ENCODE measurements around the gene EEFSEC.

Gene EEFSEC

GRCh38 chr3:128356822-128357221 lies 203.5 kb downstream of the EEFSEC start:
- DNase-seq = no peak

DNA sequence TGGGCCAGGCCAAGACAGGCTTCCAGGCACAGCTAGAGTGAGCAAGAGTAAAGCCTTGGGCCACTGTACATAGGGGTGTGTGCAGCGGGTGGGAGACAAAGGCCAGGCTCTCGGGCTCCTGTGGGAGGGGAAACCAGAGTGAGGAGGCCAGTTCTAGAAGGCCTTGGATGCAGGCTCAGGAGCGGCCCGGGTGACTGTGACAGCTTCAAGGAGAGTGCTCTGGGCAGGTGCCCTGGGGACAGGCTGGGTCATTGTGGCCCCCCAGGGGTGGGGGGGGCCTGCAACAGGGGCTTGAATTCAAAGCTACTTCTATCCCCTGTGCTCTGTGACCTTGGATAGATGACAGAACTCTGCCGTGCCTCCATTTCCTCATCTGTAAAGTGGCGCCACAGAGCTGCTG lies 204.3 kb downstream of the EEFSEC start:
- DNase-seq = no peak

DNA sequence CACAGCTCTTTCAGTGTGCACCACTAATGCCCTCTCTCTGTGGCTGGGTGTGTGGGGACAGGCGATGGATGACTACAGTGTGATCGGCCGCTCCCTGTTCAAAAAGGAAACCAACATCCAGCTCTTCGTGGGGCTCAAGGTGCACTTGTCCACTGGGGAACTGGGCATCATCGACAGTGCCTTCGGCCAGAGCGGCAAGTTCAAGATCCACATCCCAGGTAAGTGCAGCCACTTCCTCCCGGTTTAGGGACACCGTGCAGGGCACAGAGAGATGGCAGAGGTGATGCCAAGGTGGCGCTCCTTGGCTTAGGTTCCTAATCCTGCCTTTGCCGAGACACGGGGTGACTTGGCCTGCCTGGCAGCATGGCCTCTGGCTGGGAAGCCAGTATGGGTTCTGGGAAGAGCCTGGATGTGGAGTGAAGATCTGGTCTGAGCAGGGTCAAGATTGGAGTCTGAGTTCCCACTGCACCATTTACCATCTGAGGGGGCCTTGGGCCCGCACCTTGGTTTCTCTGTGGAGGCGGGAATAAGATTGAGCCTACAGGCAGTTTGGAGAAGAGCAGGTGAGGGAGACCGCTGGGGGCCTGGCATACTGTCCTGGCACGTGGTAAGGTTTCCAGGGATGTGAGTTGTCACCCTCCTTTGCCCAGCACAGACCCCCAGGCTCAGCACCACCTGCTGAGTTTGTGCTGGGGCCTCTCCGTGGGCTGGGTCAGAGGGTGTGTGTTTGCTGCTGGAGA lies 205.0 kb downstream of the EEFSEC start:
- no peak for DNase-seq

GRCh38 chr3:128359060-128359664 lies 205.9 kb downstream of the EEFSEC start:
- no peak for DNase-seq

- no peak for DNase-seq
Measured at GRCh38 chr3:128359846-128360642, 206.8 kb downstream of the EEFSEC start.

DNA sequence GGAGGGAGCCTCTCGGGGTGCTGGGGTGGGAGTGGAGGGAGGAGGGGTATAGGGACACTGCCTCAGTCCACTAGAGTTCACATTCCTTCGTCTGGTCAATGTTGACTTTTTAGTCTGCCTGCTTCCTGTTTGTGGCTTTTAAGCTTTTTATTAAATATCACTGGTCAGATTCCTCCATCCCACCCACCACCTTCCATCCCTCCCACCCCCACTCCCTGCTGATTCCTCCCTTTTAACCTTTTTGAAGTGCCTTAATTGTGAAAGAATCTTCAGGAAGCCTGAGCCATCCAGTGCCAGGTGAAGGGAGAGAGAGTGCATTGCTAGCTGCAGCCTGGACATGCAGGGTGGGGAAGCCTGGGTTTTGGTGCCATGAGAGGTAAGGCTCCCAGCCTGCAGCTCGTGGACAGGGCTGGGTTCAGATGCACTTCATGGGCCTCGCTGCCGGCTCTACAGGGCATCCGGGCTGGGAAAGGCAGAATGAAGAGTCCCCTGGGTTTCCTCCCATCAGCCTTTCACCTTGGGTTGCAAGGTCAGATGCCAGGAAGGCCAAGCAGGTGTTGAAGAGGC lies 207.5 kb downstream of the EEFSEC start:
- no peak for DNase-seq

- no peak for DNase-seq
Measured at GRCh38 chr3:128362026-128362965, 209.0 kb downstream of the EEFSEC start.

DNA sequence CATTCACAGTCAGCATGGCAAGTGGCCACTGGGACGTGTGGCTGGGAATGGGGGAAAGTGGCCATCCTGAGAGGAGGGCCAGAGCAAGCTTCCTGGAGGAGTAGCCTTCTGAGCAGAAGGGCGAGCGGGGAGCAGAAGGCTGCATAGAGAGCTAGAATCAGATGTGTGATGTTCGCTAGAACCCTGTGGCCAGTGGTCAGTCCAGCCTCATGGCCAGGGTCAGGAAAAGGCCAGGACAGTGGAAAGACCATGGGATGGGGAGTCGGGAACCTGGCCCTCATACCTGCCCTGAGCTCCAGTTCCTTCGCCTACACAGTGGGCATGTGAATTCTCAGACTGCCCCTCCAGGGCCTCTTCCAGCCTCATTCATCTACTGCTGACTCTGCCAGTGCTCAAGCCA lies 211.0 kb downstream of the EEFSEC start:
- no peak for DNase-seq

- DNase-seq = no peak
Measured at GRCh38 chr3:128364808-128365360, 211.6 kb downstream of the EEFSEC start.

DNA sequence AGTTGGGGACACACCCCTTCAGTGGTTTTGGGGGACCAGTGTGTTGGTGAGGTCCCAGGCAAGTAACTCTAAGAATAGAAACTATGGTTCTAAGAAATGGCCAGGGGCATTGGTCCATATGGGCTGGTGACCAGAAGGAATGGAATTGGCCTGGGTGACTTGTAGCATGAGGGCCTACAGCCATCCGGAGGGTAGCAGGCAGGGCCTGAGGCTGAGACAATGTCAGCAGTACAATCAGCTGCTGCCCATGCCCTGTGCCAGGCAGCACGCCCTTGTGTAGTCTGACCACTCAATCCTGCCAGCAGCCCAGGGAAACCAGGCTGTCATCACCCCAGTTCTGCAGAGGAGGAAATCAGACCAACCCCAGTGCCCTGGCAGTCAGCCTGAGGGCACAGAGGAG lies 212.9 kb downstream of the EEFSEC start:
- DNase-seq = no peak

DNA sequence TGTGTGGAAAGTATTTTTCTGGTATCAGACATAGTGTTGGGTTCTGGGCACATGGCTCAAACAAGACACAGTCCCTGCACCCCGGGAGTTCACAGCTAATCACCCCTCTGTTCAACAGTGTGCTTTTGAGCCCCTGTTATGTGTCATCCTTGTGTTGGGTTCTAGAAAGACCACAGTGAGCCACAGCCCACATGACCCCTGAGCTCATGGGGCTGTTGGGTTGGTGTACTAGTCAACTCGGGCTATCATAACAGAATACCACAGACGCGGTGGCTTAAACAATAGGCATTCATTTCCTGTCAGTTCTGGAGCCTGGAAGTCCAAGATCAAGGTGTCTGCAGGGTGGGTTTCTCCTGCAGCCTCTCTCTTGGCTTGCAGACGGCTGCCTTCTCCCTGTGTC lies 213.4 kb downstream of the EEFSEC start:
- DNase-seq = no peak

GRCh38 chr3:128367221-128367620 lies 213.9 kb downstream of the EEFSEC start:
- no peak for DNase-seq

DNA sequence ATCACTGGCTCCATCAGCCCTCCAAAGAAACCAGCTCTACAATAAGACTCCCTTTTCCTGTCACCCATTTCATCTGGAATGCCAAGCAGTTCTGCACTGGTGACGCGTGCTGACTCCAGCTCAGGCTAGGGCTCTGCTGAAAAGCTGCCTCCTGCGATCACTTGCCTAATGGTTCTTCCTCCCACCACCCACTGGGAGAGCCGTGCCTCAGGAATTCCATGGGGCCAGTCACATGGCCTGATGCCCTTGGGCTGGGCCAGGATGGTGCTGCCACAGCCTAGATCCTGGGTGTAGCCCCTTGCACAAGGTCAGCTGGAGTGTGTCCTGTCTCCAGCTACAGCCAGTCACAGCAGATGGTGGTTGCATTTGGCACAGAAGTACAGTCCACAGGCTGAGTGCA lies 214.5 kb downstream of the EEFSEC start:
- DNase-seq = no peak

GRCh38 chr3:128368626-128369025 lies 215.3 kb downstream of the EEFSEC start:
- no peak for DNase-seq

- no peak for DNase-seq
Measured at GRCh38 chr3:128369121-128369703, 215.9 kb downstream of the EEFSEC start.

DNA sequence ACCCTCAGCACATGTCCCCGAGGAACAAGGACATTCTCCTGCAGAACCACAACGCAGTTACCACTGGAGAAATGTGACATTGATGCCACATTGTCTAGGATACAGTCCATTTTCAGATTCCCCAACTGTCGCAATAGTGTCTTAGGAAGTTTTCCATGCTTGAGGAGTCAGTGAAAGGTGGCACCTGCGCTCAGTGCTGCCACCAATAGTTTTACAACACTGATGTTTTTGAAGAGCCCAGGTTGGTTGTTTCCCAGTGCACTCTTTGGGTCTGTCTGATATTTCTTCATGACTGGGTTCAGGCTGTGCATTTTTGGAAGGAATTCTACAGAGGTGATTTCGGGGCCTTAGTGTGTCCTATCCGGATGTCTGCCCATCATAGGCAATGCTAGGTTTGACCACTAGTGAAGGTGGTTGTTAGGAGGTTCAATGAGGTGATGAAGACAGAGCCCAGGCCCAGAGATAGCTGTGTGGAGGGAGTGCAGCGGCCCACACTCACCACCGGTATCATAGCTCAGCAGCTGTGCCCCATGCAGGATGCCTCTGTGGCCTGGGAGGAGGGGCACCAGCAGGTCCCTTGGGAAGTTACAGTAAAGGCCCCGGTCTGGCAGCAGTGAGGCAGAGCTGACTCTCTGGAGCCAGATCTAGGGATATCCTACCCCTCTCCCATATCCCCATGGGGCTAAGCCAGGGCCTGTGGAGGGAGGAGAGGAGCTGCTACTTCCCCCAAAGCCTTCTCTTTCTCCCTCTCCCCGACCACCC lies 216.8 kb downstream of the EEFSEC start:
- no peak for DNase-seq

GRCh38 chr3:128372281-128372680 lies 219.0 kb downstream of the EEFSEC start:
- no peak for DNase-seq

GRCh38 chr3:128372707-128373533 lies 219.6 kb downstream of the EEFSEC start:
- no peak for DNase-seq

DNA sequence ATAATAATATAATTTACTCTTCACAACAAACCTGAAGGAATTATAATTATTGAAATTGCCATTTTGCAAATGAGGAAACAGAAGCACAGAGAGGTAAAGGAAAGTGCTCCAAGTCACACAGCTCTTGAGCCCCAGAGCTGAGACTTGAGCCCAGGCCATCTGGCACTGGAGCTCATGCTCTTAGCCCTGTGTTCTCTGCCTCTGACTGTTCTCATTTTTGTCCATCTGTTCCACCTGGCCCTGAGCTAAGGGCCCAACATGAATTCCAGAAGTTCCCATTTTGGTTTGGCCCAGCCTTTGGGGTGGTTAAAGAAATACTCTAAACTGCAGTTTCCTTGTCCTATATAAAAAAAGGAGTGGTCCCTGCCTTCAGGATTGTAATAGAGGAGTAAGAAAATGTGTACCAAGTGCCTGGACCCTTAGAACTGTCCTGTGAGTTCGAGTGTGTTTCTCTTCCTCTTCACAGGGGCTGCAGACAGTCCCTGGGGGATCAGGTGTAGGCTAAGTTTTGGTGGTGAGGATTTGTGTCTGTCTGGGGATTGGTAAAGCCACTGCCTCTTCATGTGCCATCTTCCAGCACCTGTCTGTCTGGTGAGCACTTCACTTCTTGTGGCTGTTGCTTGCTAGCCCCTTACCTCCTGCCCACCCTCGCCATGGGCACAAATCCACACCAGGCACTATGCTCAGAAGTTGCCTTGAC lies 221.6 kb downstream of the EEFSEC start:
- DNase-seq = no peak
